CD4-positive, alpha-beta T cell treated with Interleukin-10 for 1 hour (primary cell): ENCODE results near the gene PIGH.
"Not testable (repeated sequence)": the region's sequence is repeated elsewhere in the genome, so short reads cannot be mapped to it uniquely, and the experiment has no call there.

Source experiments
- DNase-seq: peaks from one replicate; pipeline ENCODE4 v3.0.0-alpha.2; 2020

The PIGH gene

DNA sequence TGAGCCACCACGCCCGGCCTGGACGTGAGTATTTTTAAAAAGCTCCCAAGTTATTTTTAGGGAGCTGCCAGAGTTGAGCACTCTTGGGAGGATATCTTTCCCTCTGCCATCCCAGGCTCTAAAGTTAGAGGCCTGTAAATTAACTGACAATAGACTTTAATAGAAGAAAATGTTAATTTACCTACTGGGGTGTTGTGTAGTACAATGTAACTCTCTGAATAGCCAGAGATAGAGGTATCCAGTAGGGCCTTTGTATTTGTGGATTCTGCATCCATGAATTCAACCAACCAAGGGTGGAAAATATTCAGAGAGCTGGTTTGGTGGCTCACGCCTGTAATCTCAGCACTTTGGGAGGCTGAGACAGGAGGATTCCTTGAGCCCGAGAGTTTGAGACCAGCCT lies 7.6 kb upstream of the PIGH start:
- no peak for DNase-seq

DNA sequence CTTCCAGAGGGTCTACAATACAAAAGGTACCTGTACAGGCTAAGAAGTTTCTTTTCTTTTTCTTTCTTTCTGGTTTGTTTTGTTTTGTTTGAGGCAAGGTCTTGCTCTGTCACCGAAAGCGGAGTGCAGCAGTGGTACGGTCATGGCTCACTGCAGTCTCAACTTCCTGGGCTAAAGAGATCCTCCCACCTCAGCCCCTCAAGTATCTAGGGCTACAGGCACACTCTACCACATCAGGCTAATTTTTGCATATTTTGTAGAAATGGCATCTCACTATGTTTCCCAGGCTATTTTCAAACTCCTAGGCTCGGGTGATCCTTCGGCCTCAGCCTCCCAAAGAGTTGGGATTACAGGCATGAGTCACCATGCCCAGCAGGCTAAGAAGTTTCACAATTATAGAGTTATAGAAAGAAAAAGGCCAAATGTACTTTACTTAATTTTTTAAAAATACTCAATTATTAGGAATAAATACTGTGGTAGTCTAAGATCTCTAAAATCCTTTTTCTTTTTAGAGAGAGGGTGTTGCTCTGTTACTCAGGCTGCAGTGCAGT lies 3.0 kb upstream of the PIGH start:
- no peak for DNase-seq

GRCh38 chr14:67602076-67602475 lies 2.0 kb upstream of the PIGH start:
- DNase-seq, result no peak

DNA sequence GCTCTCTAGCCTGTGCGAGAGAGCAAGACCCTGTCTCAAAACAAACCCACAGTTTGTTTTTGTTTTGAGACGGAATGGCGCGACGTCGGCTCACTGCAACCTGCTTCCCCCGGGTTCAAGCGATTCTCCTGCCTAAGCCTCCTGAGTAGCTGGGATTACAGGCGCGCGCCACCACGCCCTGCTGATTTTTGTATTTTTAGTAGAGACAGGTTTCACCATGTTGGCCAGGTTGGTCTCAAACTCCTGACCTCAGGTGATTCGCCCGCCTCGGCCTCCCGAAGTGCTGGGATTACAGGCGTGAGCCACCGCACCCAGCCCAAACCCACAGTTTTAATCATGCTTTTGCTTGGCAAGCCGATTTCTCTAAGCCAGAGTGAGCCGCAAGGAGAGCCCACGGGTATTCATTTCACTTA lies 500 bp upstream of the PIGH start:
- DNase-seq, result not testable (repeated sequence)

- no peak for DNase-seq
Observed at GRCh38 chr14:67595392-67595791, 4.7 kb downstream of the PIGH start.

DNA sequence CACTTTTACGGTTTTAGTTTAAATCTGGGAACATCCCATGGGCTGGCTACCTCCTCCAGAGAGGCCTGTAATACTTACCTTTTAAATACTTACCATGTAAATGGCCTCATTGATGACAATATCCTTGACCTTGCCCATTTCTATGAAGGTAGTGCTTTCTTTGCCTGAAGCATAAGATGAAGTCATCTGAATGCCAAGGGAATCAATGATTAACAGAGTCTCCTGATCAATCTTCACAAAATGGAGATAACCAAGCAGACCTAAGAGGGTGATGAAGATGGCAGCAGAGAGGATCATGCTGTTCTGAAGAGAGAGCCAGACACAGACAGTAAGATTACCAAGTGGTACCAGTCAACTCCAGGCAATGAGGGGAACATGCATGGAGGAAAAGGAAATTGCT lies 6.4 kb downstream of the PIGH start:
- DNase-seq, result not testable (repeated sequence)

DNA sequence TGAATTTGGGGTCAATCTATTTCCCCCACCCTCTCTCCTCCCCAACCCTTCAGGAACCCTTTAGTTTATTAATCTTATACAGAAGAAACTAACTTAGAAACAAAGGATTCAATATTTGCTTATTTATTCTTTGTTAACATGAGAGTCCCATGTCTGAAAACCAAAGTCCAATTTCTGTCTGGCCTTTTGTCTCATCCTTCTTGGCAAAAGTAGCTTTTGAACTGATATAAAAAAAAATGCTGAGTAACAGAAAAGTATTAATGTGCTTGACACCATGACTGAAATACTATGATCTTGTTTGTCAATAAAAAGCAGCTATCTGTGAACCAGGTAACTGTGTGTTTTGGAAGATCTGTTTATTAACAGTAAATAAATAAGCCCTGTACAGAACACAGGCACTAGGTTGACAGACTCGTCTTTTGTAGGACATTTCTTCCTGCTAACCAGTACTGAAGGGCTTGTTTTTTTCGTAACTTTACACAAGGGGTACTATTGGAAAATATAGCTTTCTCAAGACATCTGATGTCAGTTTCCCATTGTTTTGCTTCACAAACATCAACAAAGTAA lies 10.8 kb downstream of the PIGH start:
- no peak for DNase-seq

GRCh38 chr14:67586369-67586768 lies 13.7 kb downstream of the PIGH start:
- DNase-seq, result no peak

DNA sequence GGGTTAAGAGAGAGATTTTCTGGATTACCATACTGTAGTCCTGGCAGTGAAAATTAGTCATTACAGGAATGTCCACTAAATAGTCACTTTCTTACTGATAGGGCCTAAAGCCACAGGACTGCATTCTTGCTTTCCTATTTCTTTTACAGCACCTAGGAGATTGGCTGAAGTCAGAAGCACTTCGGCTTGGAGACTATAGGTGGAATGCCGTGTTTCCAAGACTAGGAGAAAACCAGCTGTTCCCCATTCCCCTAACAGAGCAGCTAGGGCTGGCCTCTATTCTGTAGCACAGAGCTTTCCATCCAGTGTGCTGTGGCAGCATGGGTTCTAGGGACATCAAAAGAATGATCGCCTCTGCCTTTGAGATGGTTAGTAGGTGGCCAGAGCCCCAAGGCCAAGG lies 15.1 kb downstream of the PIGH start:
- DNase-seq, result no peak

DNA sequence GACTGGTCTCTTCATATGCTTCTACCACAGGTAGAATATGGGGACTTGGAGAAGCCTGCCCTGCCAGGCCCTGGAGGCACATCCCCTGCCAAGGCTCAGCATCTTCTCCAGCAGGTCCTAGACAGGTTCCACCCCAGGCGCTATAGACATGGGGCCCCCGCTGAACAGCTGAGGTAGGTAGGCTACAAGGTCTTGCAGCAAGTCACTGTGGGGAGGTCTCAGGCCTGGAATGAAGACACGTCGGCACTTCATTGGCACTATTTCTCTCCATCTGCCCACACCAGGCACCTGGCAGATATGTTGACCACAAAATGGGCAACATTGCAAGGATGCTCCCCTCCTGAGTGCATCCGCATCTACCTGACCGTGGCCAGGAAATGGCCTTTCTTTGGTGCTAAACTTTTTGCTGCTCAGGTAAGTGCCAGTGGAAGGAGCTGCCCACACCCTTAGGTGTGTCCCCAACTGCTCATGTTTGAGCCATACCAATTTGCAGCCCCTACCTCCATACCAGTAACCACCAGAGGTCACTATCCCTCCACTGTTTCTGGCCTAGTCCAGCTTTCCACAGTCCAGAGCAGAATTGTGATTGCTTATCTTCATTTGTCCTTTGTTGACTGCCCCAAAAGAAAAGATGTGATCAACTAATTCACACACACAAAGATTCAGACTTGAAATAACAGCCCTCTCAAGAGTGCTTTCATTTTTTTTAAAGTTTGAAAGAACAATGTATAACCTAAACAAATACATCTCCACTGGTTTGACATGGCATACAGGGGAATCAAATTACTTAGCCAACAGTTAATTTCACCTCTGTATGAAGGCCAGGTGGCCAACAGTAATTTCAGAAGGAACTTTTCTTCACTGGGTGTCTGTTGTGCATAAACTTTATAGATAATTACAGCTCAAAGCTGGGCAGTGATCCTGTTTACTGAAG lies 16.1 kb downstream of the PIGH start:
- peak; percentile 56 for DNase-seq

DNA sequence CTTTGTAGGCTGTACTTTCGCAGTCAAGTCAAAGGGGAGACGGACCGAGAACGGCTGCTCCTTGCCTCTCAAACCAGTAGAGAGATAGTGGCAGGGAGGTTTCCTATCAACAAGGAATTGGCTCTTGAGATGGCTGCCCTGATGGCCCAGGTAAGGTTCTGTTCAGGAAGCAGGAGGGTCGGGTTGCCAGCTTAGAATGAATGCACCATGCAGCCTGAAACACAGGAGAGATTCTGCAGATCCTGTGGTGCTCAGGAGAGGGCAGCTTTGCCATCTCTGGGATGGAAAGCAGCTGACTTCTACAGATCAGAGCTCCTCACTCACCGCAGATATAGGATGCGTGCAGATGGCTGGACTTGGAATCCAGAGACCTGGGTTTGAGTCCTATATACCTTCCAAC lies 18.0 kb downstream of the PIGH start:
- no peak for DNase-seq

DNA sequence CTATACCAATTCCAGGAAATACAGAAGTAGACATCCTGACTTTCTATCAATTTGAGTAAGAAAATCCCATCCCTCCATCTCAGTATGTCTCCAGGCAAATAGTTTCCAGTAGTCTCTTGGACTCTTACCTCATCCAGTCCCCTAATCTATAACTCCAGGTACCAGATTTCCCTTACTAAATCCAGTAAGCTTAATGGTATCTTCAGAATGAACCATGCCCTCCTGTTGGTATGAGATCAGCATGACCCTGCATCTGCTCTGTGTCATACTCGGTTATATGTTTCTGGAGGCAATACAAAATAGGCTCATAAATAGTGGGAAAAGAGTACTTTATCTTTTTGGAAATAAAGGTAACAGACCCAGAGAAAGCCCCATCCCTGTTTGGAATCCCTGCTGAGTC lies 18.4 kb downstream of the PIGH start:
- DNase-seq, result no peak

- no peak for DNase-seq
Observed at GRCh38 chr14:67580336-67581171, 19.5 kb downstream of the PIGH start.

DNA sequence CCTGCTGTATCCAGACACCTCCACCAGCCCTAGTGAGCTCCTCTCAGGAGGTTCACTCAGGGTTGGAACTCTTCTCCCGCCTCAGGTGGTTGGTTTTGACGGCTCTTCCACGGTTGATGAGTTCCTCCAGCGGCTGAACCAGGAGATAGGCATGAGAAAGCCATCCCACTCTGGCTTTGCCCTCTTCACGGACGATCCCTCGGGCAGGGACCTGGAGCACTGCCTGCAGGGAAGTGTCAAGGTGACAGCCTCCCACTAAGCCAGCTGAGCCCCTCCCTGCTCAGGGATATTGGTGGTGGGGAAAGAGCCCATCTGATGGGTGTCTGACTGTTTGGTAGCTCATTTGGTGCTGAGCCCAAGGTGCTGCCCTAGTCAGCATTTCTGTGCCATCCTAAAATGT lies 20.4 kb downstream of the PIGH start:
- DNase-seq, result no peak

GRCh38 chr14:67579040-67579439 lies 21.0 kb downstream of the PIGH start:
- DNase-seq, result no peak

- no peak for DNase-seq
Observed at GRCh38 chr14:67577909-67578749, 21.9 kb downstream of the PIGH start.

DNA sequence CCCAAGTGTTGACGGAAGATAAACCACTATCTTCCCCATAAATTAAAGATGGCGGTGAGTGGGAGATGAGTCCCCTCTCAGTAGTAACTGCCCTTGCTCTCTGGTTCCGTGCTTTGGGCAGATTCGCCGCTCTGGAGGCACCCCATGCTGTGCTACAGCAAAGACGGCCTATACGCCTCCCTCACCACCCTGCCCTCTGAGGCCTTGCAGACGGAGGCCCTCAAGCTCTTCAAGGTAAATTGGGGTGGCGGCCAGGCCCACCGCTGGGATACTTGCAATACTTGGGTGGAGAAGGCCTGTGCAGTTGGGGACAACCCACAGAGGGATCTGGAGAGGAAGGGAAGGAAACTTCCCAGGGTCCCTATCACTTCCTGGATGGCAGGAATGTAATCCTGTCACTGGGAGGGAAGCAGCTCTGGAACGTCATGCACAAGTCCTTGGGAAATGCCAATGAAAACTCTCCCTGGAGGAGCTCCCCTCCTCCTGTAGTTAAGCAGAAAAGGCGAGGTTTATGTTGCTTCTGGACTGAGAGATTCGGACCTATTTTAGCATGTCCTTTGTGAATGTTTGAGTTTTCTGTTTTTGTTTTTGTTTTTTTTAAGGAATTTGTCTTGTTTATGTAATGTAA lies 22.8 kb downstream of the PIGH start:
- no peak for DNase-seq

- DNase-seq, result no peak
Observed at GRCh38 chr14:67576216-67576955, 23.7 kb downstream of the PIGH start.

GRCh38 chr14:67575684-67576083 lies 24.4 kb downstream of the PIGH start:
- DNase-seq, result no peak

- no peak for DNase-seq
Observed at GRCh38 chr14:67574806-67575205, 25.3 kb downstream of the PIGH start.

GRCh38 chr14:67574156-67574555 lies 25.9 kb downstream of the PIGH start:
- DNase-seq, result no peak
